GM19025 (cell line): ENCODE results near the gene ARID5A.

Source experiments
- ATAC-seq: cut with Tn5 transposase; IDR thresholded peaks from one replicate; pipeline ENCODE4 v1.9.1; 2021; ENCODE audit warnings: mild to moderate bottlenecking, low read depth, moderate library complexity; ENCODE audit not compliant: unreplicated experiment

Gene ARID5A

DNA sequence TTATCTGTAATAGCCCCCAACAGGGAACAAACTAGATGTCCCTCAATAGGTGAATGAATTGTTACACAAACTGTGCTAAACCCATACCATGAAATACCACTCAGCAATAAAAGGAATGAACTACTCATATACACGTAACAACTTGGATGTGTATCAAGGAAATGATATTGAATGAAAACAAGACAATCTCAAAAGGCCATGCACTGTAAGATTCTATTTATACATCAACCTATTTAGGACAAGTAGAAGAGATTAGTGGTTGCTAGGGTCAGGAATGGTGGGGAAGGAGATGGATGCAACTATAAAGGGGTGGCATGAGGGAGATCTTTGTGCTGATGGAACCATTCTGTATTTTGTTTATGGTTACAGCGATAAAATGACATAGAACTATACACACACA is 54.5 kb downstream of the ARID5A start:
- no peak for ATAC-seq

GRCh38 chr2:96591494-96591893 is 54.9 kb downstream of the ARID5A start:
- no peak for ATAC-seq

GRCh38 chr2:96594282-96594681 is 57.7 kb downstream of the ARID5A start:
- ATAC-seq: no peak

GRCh38 chr2:96594691-96595152 is 58.2 kb downstream of the ARID5A start:
- ATAC-seq: no peak

GRCh38 chr2:96596596-96596995 is 60.0 kb downstream of the ARID5A start:
- ATAC-seq: no peak

DNA sequence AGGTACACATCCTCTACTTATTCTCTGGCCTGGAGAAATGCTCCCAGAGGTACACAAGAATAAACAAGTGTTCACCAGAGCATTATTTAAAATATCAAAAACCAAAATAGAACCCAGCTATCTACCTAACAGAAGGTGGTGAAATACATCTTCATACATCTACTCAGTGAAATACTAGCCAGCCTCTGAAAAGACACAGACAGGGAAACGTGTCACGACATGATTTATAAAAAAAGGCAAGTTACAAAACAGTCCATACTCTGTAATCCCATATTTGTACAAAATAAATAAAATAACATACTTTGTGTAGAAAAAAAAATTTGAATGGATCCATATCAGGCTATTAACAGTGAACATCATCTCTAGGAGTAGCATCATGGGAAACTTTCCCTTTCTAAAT is 63.4 kb downstream of the ARID5A start:
- ATAC-seq: no peak

GRCh38 chr2:96601382-96602292 is 65.1 kb downstream of the ARID5A start:
- no peak for ATAC-seq
